ENCODE data around the gene LDHA.

DNA sequence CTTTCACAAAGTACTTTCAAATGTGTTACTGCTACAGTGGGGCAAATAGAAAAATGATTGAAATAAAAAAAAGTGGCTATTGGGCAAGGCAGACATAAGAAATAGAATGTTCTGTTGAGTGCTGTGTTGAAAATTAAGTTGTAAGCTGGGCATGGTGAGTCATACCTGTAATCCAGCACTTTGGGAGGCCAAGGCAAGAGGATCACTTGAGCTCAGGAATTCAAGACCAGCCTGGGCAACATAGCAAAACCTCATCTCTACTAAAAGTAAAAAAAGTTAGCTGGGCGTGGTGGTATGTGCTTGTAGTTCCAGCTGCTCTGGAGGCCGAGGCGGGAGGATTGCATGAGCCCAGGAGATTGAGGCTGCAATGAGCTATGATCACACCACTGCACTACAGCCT, 26.9 kb upstream of the LDHA start:
- TF ChIP-seq CTCF (IDR thresholded peaks at IDR 0.05; ENCODE audit: poor library complexity) (no peak), EZH2 (IDR thresholded peaks at IDR 0.05; ENCODE audit: borderline replicate concordance) (no peak)

All from hepatocyte (in vitro differentiated cells).